ENCODE results near the gene NUBP1. TPM values are rescaled to one million over a fixed set of nuclear protein-coding genes. Genes with fewer than 3 reads are reported as not detected.
"Not testable (repeated sequence)": the region's sequence is repeated elsewhere in the genome, so short reads cannot be mapped to it uniquely, and the experiment has no call there.

The NUBP1 gene
- total RNA-seq, 1 donor from 2014 or later: 13.3 TPM

DNA sequence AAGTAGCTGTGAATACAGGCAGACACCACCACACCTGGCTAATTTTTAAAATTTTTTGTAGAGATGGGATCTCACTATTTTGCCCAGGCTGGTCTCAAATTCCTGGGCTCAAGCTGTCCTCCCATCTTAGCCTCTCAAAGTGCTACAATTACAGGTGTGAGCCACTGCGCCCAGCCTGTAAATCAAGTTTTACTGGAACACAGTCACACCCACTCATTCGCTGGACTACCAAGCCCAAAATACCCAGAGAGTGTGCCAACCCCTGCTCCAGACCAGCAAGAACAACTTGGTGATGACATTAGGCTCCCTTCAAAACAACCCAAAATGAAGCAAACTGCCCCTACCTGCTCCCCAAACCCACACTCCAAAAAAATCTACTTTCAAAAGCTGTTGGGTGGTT is 39.0 kb downstream of the NUBP1 start:
- TF ChIP-seq CTCF (IDR thresholded peaks at IDR 0.05): no peak
- H3K27me3 ChIP-seq: no peaks in the 10 kb centered on the region
- no peaks in the 10 kb centered on the region for H3K9me3 ChIP-seq
- no peak for DNase-seq (ENCODE audit: low spot score in 2 of 2)
- no peaks in the 10 kb centered on the region for H3K4me1 ChIP-seq
- H3K4me3 ChIP-seq: no peak overlapping the region
- intact Hi-C loops (cut with DNase I): no loop called here
- no peaks in the 10 kb centered on the region for H3K36me3 ChIP-seq
- H3K27ac ChIP-seq: no peak overlapping the region

GRCh38 chr16:10787304-10787703 is 43.7 kb downstream of the NUBP1 start:
- no peak for TF ChIP-seq CTCF (IDR thresholded peaks at IDR 0.05)
- Histone ChIP-seq H3K27me3 (no peaks in the 10 kb centered on the region), H3K4me3 (no peak overlapping the region), H3K4me1 (no peaks in the 10 kb centered on the region), H3K27ac (no peak overlapping the region), H3K9me3 (no peaks in the 10 kb centered on the region), H3K36me3 (no peaks in the 10 kb centered on the region)
- DNase-seq (ENCODE audit: low spot score in 2 of 2): no peak
- intact Hi-C loops (cut with DNase I): no loop called here

DNA sequence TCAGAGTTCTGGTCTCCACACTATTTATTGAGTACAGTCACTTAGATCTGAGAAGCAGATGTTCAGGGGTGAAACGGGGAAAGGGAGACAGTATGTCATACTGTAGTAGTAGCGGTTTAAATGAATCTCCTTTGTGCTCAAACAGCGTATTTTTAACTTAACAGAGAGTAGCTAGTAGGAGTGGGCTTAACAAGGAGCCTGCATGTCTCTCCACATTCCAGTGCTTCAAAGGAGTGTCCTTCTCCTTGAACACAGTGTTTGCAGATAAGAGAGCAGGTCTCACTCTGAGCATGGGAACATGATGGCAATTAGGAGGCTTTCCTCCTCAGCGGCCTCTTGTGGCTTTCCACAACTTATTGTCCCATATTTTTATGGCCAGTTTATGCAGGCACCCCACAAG is 45.0 kb downstream of the NUBP1 start:
- H3K27ac ChIP-seq; DNase-seq (ENCODE audit: low spot score in 2 of 2); H3K36me3 ChIP-seq; H3K27me3 ChIP-seq; H3K4me3 ChIP-seq; intact Hi-C loops (cut with DNase I); H3K9me3 ChIP-seq; H3K4me1 ChIP-seq: not testable (repeated sequence)

- H3K4me1 ChIP-seq: no peaks in the 10 kb centered on the region
- intact Hi-C loops (cut with DNase I): no loop called here
- H3K9me3 ChIP-seq: no peaks in the 10 kb centered on the region
- no peaks in the 10 kb centered on the region for H3K27me3 ChIP-seq
- TF ChIP-seq CTCF (IDR thresholded peaks at IDR 0.05): no peak
- H3K36me3 ChIP-seq: no peaks in the 10 kb centered on the region
- no peak for DNase-seq (ENCODE audit: low spot score in 2 of 2)
- H3K4me3 ChIP-seq: no peak overlapping the region
- H3K27ac ChIP-seq: no peak overlapping the region
Measured at GRCh38 chr16:10791048-10791447, 47.4 kb downstream of the NUBP1 start.

- no peak overlapping the region for H3K4me3 ChIP-seq
- H3K36me3 ChIP-seq: no peaks in the 10 kb centered on the region
- no peak for TF ChIP-seq CTCF (IDR thresholded peaks at IDR 0.05)
- no peak for DNase-seq (ENCODE audit: low spot score in 2 of 2)
- H3K27ac ChIP-seq: no peak overlapping the region
- intact Hi-C loops (cut with DNase I): no loop called here
- H3K9me3 ChIP-seq: no peaks in the 10 kb centered on the region
- H3K27me3 ChIP-seq: no peaks in the 10 kb centered on the region
- H3K4me1 ChIP-seq: no peaks in the 10 kb centered on the region
Measured at GRCh38 chr16:10799736-10800135, 56.1 kb downstream of the NUBP1 start.

DNA sequence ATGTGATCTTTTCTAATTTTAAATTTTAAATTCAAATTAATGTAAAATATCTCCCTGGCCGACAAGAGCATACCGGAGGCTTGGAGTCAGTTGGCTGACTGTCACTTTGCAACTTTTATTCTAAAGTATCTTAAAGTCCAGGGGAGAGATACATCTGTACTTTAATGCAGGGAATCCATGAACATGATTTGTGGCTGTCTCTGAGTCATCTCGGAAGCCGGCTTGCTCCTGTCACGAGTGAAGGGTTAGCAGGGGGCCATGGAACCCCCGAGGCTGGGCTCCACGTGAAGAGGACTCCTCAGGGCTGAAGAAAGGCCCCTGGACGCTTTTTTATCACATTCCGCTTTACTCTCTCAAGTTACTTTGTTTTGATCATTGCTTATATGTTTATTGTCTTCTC is 61.7 kb downstream of the NUBP1 start:
- Histone ChIP-seq H3K4me3 (no peak overlapping the region), H3K36me3 (no peaks in the 10 kb centered on the region), H3K9me3 (no peaks in the 10 kb centered on the region), H3K4me1 (no peaks in the 10 kb centered on the region), H3K27ac (no peak overlapping the region), H3K27me3 (no peaks in the 10 kb centered on the region)
- DNase-seq (ENCODE audit: low spot score in 2 of 2): no peak
- no peak for TF ChIP-seq CTCF (IDR thresholded peaks at IDR 0.05)
- intact Hi-C loops (cut with DNase I): no loop called here
